Caco-2 (cell line): ENCODE measurements around the gene PDE1C. TPM values are rescaled to one million over a fixed set of nuclear protein-coding genes. Genes with fewer than 3 reads are reported as not detected.

ENCODE experiments used
- BruUV-seq: library from RNA; stranded (reverse); fragments of 400-500 nt; replicated peaks from 2 replicates; lab custom pipeline; 2021; lab: Mats Ljungman, UMichigan
- CTCF ChIA-PET: fragments of 300-600 bp; sonication (Branson Sonifier 250); formaldehyde crosslinking; loops from one replicate; lab custom pipeline; 2022; ENCODE audit warnings: antibody characterized with exemption; lab: Charles Lee
- POLR2A ChIA-PET: fragments of 300-600 bp; sonication (Branson Sonifier 250); formaldehyde crosslinking; loops from one replicate; lab custom pipeline; 2022; ENCODE audit warnings: antibody characterized with exemption; lab: Charles Lee
- DNase-seq, 2 experiments: peaks; one replicate each; pipeline versions ENCODE4 v3.0.0 to v3.0.0-alpha.2; 2020 to 2022
- H3K27me3 ChIP-seq: replicated peaks from 2 replicates; pipeline ENCODE4 v1.6.0; 2011; ENCODE audit warnings: low read length; ENCODE audit not compliant: control insufficient read depth, insufficient read depth
- H3K36me3 ChIP-seq: 2 replicates; pipeline ENCODE4 v1.5.1; 2011; ENCODE audit warnings: low read length; ENCODE audit not compliant: control insufficient read depth, insufficient read depth
- H3K4me1 ChIP-seq: fragments of 250-450 bp; sonication (Bioruptor Pico); 2 replicates; pipeline ENCODE4 v1.5.1; 2020; ENCODE audit warnings: mild to moderate bottlenecking
- H3K4me3 ChIP-seq: 2 replicates; pipeline ENCODE4 v1.5.1; 2011; ENCODE audit warnings: low read depth, mild to moderate bottlenecking, control low read depth, low read length
- H3K9me3 ChIP-seq: fragments of 250-450 bp; sonication (Bioruptor Pico); 2 replicates; pipeline ENCODE4 v1.5.1; 2020; ENCODE audit warnings: mild to moderate bottlenecking, moderate library complexity
- H3K27ac Mint-ChIP-seq: one replicate; pipeline ENCODE4 v1.8.0; 2022; ENCODE audit warnings: mixed read lengths; ENCODE audit not compliant: unreplicated experiment
- H3K27me3 Mint-ChIP-seq: one replicate; pipeline ENCODE4 v1.8.0; 2022; ENCODE audit warnings: mixed read lengths; ENCODE audit not compliant: insufficient read depth, unreplicated experiment
- H3K36me3 Mint-ChIP-seq: one replicate; pipeline ENCODE4 v1.8.0; 2022; ENCODE audit warnings: mild to moderate bottlenecking, mixed read lengths; ENCODE audit not compliant: insufficient read depth, unreplicated experiment
- H3K4me1 Mint-ChIP-seq: one replicate; pipeline ENCODE4 v1.8.0; 2022; ENCODE audit warnings: low read depth, mixed read lengths; ENCODE audit not compliant: unreplicated experiment
- H3K4me3 Mint-ChIP-seq: one replicate; pipeline ENCODE4 v1.8.0; 2022; ENCODE audit warnings: mild to moderate bottlenecking, moderate library complexity, mixed read lengths; ENCODE audit not compliant: unreplicated experiment
- H3K9me3 Mint-ChIP-seq: one replicate; pipeline ENCODE4 v1.8.0; 2022; ENCODE audit warnings: mixed read lengths; ENCODE audit not compliant: unreplicated experiment
- intact Hi-C: fragments of 100-400 bp; cut with micrococcal nuclease; formaldehyde crosslinking; loops from one replicate; pipeline ENCODE4 v1.10.0; 2022; ENCODE audit not compliant: unreplicated experiment
- total RNA-seq: library from RNA; stranded (reverse); gene quantifications from 2 replicates; pipeline ENCODE4 v1.2.3, GENCODE V29; 2022
- TF ChIP-seq, protein P1 (sequence below), 2 experiments: fragments of 200-600 bp in 1 of 2; IDR thresholded peaks; 1 replicate in 1 of 2; 2 replicates in 1 of 2; pipeline versions ENCODE4 v1.5.1 to v1.8.0; 2011 to 2022; ENCODE audit warnings: antibody characterized with exemption in 1 of 2, control low read depth in 1 of 2, inconsistent platforms in 1 of 2, low read depth in 1 of 2, low read length in 1 of 2, mild to moderate bottlenecking in 1 of 2, moderate library complexity in 1 of 2; ENCODE audit not compliant: insufficient read depth in 1 of 2, severe bottlenecking in 1 of 2, unreplicated experiment in 1 of 2

PDE1C gene
- total RNA-seq, 1 experiment from 2014 or later, result not detected

DNA sequence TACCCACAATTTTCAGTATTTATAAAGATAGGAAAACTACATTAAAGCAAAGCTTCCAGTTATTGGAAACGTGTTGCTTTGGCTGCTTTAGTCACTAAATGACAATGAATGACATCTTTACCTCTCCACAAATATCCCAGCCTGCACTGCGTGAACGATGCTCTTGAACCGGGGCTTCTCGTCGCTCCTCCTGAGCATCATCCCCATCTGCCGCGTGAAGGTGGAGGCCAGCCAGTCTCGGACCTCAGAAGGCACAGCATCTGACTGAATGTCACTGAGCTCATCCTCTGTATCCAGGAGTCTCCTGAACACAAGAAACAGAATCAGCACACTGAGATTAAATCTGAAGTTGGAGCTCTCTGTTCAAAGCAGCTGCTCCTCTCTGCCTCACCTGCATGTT, 191.3 kb downstream of the PDE1C start:
- H3K27me3 ChIP-seq, result no peaks in the 10 kb centered on the region
- no peaks in the 10 kb centered on the region for H3K4me1 Mint-ChIP-seq
- TF ChIP-seq, protein P1, sequence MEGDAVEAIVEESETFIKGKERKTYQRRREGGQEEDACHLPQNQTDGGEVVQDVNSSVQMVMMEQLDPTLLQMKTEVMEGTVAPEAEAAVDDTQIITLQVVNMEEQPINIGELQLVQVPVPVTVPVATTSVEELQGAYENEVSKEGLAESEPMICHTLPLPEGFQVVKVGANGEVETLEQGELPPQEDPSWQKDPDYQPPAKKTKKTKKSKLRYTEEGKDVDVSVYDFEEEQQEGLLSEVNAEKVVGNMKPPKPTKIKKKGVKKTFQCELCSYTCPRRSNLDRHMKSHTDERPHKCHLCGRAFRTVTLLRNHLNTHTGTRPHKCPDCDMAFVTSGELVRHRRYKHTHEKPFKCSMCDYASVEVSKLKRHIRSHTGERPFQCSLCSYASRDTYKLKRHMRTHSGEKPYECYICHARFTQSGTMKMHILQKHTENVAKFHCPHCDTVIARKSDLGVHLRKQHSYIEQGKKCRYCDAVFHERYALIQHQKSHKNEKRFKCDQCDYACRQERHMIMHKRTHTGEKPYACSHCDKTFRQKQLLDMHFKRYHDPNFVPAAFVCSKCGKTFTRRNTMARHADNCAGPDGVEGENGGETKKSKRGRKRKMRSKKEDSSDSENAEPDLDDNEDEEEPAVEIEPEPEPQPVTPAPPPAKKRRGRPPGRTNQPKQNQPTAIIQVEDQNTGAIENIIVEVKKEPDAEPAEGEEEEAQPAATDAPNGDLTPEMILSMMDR (IDR thresholded peaks at IDR 0.05; ENCODE audit: insufficient read depth in 1 of 2, low read depth in 1 of 2, low read length in 1 of 2, severe bottlenecking in 1 of 2, unreplicated experiment in 1 of 2), result no peak
- ChIA-PET CTCF (no interaction called here), POLR2A (no interaction called here)
- no peaks in the 10 kb centered on the region for H3K9me3 Mint-ChIP-seq
- H3K27me3 Mint-ChIP-seq, result peaks cover 5% of the 10 kb centered on the region
- H3K9me3 ChIP-seq, result no peaks in the 10 kb centered on the region
- H3K27ac Mint-ChIP-seq, result no peak overlapping the region
- intact Hi-C loops, result no loop called here
- H3K36me3 ChIP-seq, result no peaks in the 10 kb centered on the region
- H3K4me3 ChIP-seq, result no peak overlapping the region
- H3K4me1 ChIP-seq, result no peaks in the 10 kb centered on the region
- no TSS peak for BruUV-seq
- H3K36me3 Mint-ChIP-seq, result no peaks in the 10 kb centered on the region
- no peak overlapping the region for H3K4me3 Mint-ChIP-seq
- DNase-seq, result no peak

DNA sequence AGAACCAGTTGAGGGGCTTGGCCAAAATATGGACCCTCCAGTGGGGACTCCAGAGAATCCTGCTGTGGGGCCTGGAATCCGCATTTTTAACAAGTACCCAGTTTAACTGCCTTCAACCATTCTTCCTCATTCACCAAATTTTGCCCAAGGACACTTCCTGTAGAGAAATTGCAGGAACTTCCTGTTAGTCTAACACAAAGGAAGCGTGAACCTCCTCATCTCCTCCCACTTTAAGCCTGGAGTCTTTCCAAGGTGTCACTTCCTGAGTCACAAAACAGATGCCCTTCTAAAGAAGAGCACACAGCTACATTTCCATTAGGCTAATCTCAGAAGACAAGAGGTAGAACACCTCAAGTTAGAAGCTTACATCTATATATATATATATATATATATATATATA, 194.8 kb downstream of the PDE1C start:
- ChIA-PET CTCF (no interaction called here), POLR2A (no interaction called here)
- no peak for DNase-seq
- Mint-ChIP-seq H3K9me3 (no peaks in the 10 kb centered on the region), H3K27me3 (peaks cover 7% of the 10 kb centered on the region), H3K36me3 (no peaks in the 10 kb centered on the region), H3K4me3 (no peak overlapping the region), H3K4me1 (no peaks in the 10 kb centered on the region), H3K27ac (no peak overlapping the region)
- no TSS peak for BruUV-seq
- H3K36me3 ChIP-seq, result no peaks in the 10 kb centered on the region
- TF ChIP-seq, protein P1 (IDR thresholded peaks at IDR 0.05; ENCODE audit: insufficient read depth in 1 of 2, low read depth in 1 of 2, low read length in 1 of 2, severe bottlenecking in 1 of 2, unreplicated experiment in 1 of 2), result no peak
- H3K4me1 ChIP-seq, result no peaks in the 10 kb centered on the region
- no peaks in the 10 kb centered on the region for H3K27me3 ChIP-seq
- H3K9me3 ChIP-seq, result no peaks in the 10 kb centered on the region
- intact Hi-C loops, result no loop called here
- no peak overlapping the region for H3K4me3 ChIP-seq

DNA sequence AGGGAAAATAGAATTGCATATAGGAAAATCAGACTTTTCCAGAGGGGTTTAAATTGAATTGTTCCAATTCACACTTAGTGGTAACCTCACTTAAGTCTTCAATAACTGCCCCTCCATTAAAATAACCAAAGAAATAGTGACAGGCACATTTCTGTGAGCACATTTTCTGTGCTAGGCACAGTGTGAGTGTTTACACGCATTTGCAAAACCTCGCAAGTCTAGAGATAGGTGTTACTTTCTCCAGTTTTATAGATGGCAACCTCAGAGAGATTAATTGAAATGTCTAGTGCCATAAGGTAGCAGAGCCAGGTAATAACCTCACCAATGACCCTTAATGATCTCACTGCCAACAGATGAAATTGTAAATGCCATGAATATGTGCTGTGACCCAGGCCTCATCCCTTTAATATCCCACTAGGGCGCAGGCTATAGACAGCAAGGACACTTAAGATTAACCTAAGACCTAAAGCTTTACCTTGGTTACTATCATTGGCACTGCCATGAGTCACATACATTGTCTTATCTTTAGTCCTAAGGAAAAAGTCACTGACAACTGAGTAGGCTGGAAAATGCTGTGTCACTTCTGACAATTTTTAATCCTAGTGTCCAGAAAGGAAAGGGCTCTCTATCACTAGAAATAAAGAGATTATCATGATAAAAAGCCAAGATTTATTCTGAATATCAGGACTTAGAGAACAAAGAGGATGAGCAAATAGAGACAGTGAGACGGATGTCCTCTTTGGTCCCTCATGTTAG, 195.4 kb downstream of the PDE1C start:
- H3K27ac Mint-ChIP-seq, result no peak overlapping the region
- no peaks in the 10 kb centered on the region for H3K9me3 ChIP-seq
- no peaks in the 10 kb centered on the region for H3K9me3 Mint-ChIP-seq
- intact Hi-C loops, result no loop called here
- H3K4me1 ChIP-seq, result no peaks in the 10 kb centered on the region
- ChIA-PET CTCF (no interaction called here), POLR2A (no interaction called here)
- no peaks in the 10 kb centered on the region for H3K27me3 ChIP-seq
- H3K36me3 Mint-ChIP-seq, result no peaks in the 10 kb centered on the region
- H3K27me3 Mint-ChIP-seq, result peaks cover 11% of the 10 kb centered on the region
- TF ChIP-seq, protein P1 (IDR thresholded peaks at IDR 0.05; ENCODE audit: insufficient read depth in 1 of 2, low read depth in 1 of 2, low read length in 1 of 2, severe bottlenecking in 1 of 2, unreplicated experiment in 1 of 2), result no peak
- BruUV-seq, result no TSS peak
- H3K36me3 ChIP-seq, result no peaks in the 10 kb centered on the region
- no peaks in the 10 kb centered on the region for H3K4me1 Mint-ChIP-seq
- no peak overlapping the region for H3K4me3 ChIP-seq
- no peak for DNase-seq
- no peak overlapping the region for H3K4me3 Mint-ChIP-seq
